Adrenal gland (tissue), 5 donors: Measurements from ENCODE around the gene CACHD1.

Source experiments
- CTCF ChIP-seq, 6 experiments: fragments of 450-650 bp in 4 of 6; fragments of 200-600 bp in 2 of 6; sonication (generic) in 1 of 6; IDR thresholded peaks; 1 replicate in 5 of 6; 2 replicates in 1 of 6; pipeline versions ENCODE4 v1.5.1 to v1.8.0; 2016 to 2021; ENCODE audit warnings: antibody characterized with exemption in 6 of 6, mild to moderate bottlenecking in 2 of 6, moderate library complexity in 1 of 6
- POLR2A ChIP-seq, 2 donors: fragments of 450-650 bp; IDR thresholded peaks; one replicate each; pipeline ENCODE4 v1.6.1; 2017; ENCODE audit warnings: antibody characterized with exemption in 2 of 2, mild to moderate bottlenecking in 2 of 2, moderate library complexity in 1 of 2
- donor health status: DM: no; HTN: no; CAD: no.

- TF ChIP-seq POLR2A (IDR thresholded peaks at IDR 0.05) (no peak), CTCF (IDR thresholded peaks at IDR 0.05) (no peak)
Observed at GRCh38 chr1:64524614-64525013, 54.7 kb downstream of the CACHD1 start.
